GM21390 (cell line): ENCODE results near the gene EXOC6B.
"Not testable (repeated sequence)": the region's sequence is repeated elsewhere in the genome, so short reads cannot be mapped to it uniquely, and the experiment has no call there.

Experiments used
- ATAC-seq: cut with Tn5 transposase; IDR thresholded peaks from one replicate; pipeline ENCODE4 v1.9.1; 2021; ENCODE audit not compliant: unreplicated experiment

Gene EXOC6B

GRCh38 chr2:72555943-72556342 lies 269.9 kb downstream of the EXOC6B start:
- ATAC-seq: no peak

GRCh38 chr2:72555363-72555762 lies 270.5 kb downstream of the EXOC6B start:
- ATAC-seq: not testable (repeated sequence)

- ATAC-seq: not testable (repeated sequence)
These were observed 270.9 kb downstream of the EXOC6B start for GRCh38 chr2:72554910-72555309.

- no peak for ATAC-seq
These were observed 271.5 kb downstream of the EXOC6B start for GRCh38 chr2:72554381-72554780.

- ATAC-seq: no peak
These were observed 277.6 kb downstream of the EXOC6B start for GRCh38 chr2:72548081-72548764.

- no peak for ATAC-seq
These were observed 280.0 kb downstream of the EXOC6B start for GRCh38 chr2:72545790-72546189.

GRCh38 chr2:72544554-72544953 lies 281.3 kb downstream of the EXOC6B start:
- no peak for ATAC-seq

GRCh38 chr2:72543497-72544216 lies 282.2 kb downstream of the EXOC6B start:
- no peak for ATAC-seq

- ATAC-seq: no peak
These were observed 286.7 kb downstream of the EXOC6B start for GRCh38 chr2:72539071-72539552.

- no peak for ATAC-seq
These were observed 287.3 kb downstream of the EXOC6B start for GRCh38 chr2:72538486-72538885.

- not testable (repeated sequence) for ATAC-seq
These were observed 290.2 kb downstream of the EXOC6B start for GRCh38 chr2:72535586-72535985.

GRCh38 chr2:72533765-72534164 lies 292.1 kb downstream of the EXOC6B start:
- ATAC-seq: no peak

GRCh38 chr2:72527424-72527823 lies 298.4 kb downstream of the EXOC6B start:
- no peak for ATAC-seq

- ATAC-seq: no peak
These were observed 299.2 kb downstream of the EXOC6B start for GRCh38 chr2:72526623-72527022.

- ATAC-seq: no peak
These were observed 301.8 kb downstream of the EXOC6B start for GRCh38 chr2:72524071-72524470.

- ATAC-seq: no peak
These were observed 310.1 kb downstream of the EXOC6B start for GRCh38 chr2:72515696-72516095.

GRCh38 chr2:72513011-72513410 lies 312.8 kb downstream of the EXOC6B start:
- no peak for ATAC-seq

GRCh38 chr2:72512376-72512775 lies 313.5 kb downstream of the EXOC6B start:
- no peak for ATAC-seq

- no peak for ATAC-seq
These were observed 313.9 kb downstream of the EXOC6B start for GRCh38 chr2:72511906-72512305.

- ATAC-seq: no peak
These were observed 328.1 kb downstream of the EXOC6B start for GRCh38 chr2:72497763-72498162.

GRCh38 chr2:72496479-72496878 lies 329.4 kb downstream of the EXOC6B start:
- no peak for ATAC-seq

GRCh38 chr2:72494392-72494791 lies 331.4 kb downstream of the EXOC6B start:
- ATAC-seq: no peak
